ENCODE measurements around the gene APOBEC3A.

DNA sequence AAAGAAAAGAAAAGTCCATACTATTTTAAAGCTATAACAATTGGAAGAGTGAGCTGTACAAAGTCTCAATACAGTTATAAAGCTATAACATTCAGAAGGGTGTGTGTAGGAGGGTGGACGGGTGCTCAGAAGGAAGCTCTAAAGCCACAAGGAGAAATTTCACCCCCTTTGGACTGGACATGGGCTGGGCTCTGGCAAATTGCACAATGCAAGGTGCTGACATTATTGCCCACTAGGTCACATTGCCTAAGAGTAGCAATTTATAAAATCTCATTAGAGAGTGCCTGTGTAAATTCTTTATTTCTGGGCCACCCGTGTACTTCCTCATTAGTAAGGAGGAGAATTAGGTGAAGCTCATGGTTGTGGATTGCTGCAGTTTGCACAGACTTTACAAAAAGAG is 5.7 kb upstream of the APOBEC3A start:
- TF ChIP-seq, protein P1, sequence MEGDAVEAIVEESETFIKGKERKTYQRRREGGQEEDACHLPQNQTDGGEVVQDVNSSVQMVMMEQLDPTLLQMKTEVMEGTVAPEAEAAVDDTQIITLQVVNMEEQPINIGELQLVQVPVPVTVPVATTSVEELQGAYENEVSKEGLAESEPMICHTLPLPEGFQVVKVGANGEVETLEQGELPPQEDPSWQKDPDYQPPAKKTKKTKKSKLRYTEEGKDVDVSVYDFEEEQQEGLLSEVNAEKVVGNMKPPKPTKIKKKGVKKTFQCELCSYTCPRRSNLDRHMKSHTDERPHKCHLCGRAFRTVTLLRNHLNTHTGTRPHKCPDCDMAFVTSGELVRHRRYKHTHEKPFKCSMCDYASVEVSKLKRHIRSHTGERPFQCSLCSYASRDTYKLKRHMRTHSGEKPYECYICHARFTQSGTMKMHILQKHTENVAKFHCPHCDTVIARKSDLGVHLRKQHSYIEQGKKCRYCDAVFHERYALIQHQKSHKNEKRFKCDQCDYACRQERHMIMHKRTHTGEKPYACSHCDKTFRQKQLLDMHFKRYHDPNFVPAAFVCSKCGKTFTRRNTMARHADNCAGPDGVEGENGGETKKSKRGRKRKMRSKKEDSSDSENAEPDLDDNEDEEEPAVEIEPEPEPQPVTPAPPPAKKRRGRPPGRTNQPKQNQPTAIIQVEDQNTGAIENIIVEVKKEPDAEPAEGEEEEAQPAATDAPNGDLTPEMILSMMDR (IDR thresholded peaks at IDR 0.05 in 4 of 5, conservative IDR thresholded peaks at IDR 0.05 in 1 of 5): no peak
- TF ChIP-seq POLR2A (IDR thresholded peaks at IDR 0.05): no peak
